Fibroblast of skin of back (primary cell): ENCODE measurements around the gene ZNRF1.
"Not testable (repeated sequence)": the region's sequence is repeated elsewhere in the genome, so short reads cannot be mapped to it uniquely, and the experiment has no call there.

Experiments
- DNase-seq: peaks from one replicate; pipeline ENCODE4 v3.0.0-alpha.2; 2013

Gene ZNRF1

DNA sequence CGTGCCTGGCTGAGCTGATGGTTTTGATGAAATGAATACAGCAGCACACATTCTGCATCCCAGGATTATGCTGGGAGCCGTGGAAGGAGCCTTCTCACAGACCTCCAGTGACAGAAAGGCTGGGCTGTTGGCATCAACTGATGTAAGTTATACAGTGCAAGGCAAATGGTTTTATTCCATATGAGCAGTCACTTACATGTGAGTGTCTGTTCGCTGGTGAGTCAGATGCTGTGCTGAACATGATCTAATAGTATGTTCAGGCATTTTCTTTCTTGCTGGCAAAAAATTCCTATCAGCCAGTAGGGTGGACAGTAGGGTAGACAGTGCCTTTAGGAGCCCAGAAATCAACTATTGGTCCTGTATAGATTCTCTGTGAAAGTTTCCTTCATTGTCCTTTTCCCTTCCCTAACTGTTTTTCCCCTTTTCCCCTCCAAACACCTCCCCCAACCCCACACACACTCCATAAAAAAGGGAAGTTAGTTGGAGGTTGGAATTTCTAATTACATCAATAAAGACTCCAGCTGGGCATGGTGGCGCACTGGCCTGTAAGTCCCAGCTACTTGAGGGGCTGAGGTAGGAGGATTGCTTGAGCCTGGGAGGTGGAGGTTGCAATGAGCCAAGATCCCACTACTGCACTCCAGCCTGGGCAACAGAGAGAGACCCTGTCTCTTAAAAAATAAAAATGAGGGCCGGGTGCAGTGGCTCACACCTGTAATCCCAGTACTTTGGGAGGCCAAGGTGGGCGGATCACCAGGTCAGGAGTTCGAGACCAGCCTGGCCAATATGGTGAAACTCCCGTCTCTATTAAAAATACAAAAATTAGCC, 81.6 kb downstream of the ZNRF1 start:
- DNase-seq, result peak; percentile 78

DNA sequence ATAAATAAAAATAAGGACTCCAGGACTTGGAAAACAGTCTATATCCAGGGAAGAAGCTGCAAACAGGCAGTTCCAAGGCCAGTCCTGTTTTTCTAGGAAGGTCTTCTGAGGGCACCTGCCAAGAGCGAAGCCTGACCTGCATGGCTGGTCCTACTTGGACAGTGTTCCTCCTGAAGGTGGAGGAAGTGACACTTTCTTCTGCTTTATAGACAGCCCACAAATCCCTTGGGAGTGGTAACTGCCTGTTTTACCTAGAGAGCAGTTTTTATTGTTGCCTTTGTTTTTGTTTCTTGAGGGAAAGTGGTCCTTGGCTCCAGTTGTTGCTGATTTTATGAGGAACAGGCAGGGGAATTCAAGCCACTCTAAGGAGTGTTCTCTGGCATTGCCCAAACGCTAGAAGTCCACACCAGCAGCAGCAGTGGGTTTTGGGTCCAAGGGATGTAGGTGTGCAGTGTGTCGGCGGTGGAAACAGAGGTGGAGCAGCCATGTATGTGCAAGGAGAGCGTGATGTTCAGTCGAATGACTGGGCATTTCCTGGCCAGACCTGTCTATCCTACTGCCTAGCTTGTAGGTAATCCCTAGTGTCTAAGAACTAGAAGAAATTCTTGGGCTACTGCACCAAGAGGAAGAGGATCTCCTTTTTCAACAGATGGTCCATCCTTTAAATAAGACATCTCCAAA, 82.5 kb downstream of the ZNRF1 start:
- DNase-seq, result no peak

DNA sequence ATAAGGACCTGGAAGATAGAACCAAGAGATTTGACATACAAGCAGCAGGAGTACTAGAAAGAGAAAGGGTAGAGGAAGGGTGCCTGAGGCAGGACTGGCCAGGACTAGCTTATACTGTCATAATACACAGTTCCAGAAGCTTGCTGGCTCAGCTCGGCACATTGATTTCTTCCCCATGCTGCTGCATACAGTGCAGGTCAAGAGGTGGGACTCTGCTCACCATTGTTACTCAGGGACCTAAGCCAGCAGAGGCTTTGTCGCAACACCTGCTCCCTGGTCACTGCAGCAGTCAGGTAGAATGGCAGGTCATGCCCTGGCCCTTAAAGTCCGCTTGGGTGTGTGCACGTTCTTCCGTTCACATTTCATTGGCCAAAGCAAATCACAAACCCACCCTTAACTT, 85.0 kb downstream of the ZNRF1 start:
- no peak for DNase-seq

DNA sequence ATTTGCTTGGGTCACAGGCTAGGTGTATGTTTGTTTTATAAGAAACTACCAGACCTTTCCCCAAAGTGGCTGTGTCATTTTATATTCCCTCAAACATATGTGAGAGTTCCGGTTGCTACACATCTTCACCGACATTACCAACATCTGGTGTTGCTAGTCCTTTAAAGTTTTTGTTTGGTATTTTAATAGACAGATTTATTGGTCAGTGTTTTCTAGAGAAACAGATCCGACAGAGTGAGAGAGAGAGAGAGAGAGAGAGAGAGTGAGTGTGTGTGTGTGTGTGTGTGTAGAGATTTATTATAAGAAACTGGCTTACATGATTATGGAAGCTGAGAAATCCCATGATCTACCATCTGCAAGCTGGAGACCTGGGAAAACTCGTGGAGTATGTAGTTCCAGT, 86.7 kb downstream of the ZNRF1 start:
- no peak for DNase-seq

DNA sequence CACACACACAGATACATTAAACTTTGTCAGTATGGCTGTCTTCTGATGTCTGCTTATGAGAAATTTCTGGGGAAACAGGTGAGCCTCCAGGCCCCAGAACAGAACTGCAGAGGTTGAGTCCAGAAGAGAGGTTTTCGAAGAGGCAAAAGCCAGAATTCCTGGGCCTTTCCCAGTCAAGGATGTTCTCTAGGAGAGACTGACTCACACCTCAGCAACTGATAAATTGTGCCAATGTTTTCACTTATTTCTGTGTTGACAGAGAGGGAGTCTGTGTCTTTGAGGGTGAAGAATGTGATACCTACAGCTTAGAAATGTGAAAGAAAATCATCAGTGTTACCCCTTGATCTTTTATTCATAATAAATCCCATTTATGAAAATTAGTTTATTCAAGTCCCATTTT, 87.5 kb downstream of the ZNRF1 start:
- DNase-seq, result peak; percentile 42

DNA sequence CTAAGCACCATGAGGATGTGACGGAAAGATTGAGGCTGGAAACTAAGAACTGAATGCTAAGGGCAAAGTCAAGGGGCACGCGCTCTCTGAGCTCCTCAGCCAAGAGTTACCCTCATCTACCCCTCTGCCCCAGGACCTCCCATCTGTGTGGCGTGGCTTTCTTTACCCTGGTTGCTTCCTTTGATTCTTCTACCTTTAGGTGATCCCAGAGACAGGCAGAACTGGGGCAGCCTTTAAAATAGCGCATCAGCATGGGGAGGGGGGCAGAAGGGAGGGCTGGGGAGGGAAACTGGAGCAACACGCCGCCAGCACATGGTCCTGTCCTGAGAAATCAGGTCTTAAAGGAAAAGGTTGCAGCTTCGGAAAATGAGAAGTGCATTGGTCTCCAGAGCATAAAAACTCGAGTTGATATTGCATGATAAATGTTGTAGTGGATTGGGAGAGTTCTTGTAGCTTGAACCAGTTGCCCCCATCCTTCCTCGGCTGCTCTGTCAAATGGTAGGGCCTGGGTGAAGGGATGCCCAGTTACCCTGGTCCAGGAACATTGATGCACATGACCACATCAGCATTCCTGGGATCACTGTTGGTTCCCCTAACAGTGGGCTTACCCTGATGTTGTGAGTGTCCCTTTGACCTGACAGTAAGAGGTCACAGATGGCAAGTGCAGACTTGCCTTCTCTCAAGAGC, 88.0 kb downstream of the ZNRF1 start:
- DNase-seq, result no peak

DNA sequence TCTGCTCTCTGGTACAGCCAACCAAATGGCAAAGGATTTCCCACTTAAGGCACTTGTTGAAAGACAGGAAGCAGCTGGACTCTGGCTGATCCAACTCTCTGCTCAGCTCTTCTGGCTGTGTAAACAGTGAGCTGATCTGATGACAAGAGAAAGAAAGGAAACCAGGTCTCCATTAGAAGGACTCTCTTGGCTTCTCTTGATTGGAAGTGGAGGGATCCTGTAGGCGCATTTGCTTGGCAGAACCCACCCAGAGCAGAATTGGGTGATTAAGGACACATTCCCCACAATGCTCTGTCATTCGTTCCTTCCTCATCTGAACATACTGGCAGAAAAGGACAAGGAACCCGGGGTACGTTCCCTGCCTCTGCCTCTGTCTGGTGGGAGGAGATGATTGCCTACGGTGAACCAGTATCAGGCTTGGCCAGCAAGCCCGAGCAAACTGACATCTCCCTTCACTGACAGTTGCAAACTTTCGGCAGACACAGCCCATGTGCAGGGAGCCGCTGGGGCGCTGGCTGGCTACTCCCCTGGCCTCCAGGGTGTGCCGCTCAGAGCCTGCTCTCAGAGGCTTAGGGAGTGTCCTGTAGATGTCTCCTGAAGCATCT, 88.7 kb downstream of the ZNRF1 start:
- DNase-seq, result peak; percentile 28

DNA sequence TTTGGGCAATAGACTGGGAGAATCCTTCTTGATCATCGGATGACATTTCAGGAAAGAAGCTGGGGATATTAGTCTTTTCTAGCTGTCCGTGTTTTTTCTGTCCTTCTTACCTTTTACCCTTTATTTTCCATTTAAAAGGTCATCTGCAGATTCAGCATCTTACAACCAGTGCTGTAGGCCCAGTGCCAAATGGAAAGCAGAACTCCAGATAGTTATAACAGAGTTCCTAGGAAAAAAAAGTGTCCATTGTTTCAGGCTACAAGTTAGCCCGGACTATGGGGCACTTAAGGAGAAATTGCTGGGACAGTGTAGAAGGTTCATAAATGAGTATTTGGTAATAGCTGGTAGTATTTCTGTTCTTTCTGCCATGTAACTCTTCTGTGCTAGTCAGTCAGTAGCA, 89.4 kb downstream of the ZNRF1 start:
- no peak for DNase-seq

DNA sequence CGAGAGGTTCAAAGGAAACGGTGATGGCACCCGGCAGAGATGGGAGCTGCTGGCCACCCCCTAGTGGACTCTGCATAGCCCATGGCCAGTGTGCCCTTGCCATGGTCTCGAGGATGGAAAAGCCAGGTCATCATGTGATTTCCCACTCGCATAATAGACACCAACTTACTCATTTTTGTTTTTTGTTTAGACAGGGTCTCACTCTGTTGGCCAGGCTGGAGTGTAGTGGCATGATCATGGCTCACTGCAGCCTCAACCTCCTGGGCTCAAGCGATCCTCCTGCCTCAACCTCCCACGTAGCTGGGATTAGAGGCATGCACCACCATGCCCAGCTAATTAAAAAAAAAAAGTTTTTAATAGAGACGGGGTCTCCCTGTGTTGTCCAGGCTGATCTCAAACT, 90.1 kb downstream of the ZNRF1 start:
- DNase-seq, result no peak

DNA sequence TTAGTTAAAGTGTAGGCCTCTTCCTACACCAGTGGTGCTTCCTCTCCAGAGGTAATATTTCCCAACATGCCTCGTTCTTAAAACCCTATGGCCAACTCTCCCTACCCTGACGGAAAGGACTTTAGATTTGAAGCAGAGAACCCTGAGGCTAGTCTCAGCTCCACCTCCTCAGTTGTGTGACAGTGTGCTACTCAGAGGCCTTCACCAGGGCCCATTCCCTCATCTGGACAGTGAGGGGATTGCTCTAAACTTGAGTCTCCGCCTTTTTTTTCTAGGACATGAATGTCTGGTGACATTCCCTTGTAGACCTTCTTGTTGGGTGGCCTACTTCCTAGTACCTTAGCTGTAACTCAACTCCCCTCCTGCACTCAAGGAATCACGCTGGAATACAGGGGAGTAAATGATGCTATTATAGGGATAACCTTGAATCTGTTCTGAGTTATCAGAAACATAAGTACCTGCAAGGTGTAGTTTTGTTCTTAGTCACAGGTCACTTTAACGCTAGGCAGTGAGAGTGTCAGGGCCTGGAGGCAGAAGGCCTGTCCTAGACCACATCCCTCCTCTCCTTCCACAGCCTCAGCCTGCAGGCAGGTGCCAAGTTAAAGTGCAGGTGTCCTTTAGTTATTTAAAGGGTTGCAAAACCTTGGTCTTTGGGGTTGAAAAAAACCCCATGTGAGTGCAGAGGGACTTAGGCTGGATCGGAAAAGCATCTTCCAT, 90.8 kb downstream of the ZNRF1 start:
- no peak for DNase-seq

DNA sequence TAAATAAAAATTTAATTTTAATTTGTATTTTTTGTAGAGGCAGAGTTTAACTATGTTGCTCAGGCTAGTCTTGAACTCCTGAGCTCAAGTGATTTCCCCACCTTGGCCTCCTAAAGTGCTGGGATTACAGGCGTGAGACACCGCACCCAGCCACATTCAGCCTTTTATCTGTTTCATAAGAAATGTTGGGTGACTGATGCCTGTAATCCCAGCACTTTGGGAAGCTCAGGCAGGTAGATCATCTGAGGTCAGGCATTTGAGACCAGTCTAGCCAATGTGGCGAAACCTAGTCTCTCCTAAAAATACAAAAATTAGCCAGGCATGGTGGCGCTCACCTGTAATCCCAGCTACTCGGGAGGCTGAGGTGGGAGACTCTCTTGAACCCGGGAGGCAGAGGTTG, 92.1 kb downstream of the ZNRF1 start:
- DNase-seq, result not testable (repeated sequence)

DNA sequence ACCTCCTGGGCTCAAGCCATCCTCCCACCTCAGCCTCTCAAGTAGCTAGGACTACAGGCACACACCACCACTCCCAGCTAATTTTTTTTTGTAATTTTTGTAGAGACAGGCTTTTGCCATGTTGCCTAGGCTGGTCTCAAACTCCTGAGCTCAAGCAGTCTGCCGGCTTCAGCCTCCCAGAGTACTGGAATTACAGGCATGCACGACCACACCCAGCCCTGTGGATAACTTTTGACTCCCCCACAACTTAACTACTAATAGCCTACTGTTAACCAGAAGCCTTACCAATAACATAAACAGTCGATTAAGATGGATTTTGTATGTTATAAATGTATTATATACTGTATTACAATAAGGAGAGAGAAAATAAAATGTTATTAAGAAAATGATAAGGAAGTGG, 92.8 kb downstream of the ZNRF1 start:
- DNase-seq, result peak; percentile 51

DNA sequence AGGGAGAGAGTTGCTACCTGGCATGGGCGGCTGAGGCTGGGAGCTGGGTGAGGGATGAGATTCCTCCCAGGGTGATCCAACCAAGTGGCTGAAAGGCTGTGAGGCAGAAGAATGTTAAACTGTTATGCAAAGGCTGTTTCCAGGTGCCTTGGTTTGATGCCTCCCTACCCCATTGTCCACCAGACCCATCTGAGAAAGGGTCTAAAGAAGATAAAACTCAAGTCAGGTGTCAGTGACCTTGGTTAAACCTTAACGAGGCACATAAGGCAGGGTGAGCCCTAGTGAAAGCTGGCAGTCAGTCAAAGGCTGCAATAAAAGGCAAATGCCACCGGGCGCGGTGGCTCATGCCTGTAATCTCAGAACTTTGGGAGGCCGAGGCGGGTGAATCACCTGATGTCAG, 94.0 kb downstream of the ZNRF1 start:
- no peak for DNase-seq

DNA sequence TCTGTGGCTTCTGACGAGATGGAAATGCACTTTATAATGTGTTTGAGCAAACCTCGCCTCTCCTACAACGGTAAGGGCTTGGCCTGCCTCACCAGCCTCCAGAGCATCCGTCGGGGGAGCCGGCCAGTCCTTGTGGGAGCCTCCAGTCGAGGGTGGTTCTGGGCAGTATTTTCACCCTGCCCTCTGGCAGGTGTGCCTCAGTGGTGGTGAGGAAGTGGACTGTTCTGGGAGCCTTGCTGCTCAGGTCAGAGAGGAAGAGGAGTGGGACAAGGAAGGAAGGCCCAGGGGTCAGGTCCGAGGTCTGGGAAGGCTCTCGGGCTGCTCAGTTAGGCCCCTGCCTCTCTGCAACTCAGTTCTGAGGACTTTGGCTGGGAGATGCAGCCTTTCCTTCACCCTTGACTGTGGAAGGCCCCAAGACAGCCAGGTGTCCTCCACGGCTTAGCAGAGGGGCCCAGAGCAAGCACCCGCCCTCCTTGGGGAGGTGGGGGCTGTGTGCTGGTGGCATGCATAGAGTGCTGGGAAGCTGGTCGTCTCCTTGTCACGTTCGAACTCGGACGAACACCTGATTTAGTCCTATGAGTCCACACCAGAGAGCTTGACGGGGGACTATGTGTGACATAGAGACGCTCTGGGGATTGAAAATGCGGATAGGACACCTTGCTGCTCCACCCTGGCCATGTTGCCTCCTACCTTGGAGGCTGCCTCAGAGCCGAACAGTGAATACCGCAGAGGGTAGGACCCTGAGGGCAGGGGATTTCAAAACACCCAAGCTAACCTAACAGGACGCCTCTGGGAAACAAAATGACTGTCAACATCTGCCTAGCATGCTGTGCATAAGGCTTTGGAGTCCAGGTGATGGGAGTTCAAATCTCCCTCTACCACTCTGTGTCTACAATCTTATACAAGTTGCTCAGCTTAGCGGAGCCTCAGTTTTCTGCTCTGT, 95.0 kb downstream of the ZNRF1 start:
- no peak for DNase-seq

DNA sequence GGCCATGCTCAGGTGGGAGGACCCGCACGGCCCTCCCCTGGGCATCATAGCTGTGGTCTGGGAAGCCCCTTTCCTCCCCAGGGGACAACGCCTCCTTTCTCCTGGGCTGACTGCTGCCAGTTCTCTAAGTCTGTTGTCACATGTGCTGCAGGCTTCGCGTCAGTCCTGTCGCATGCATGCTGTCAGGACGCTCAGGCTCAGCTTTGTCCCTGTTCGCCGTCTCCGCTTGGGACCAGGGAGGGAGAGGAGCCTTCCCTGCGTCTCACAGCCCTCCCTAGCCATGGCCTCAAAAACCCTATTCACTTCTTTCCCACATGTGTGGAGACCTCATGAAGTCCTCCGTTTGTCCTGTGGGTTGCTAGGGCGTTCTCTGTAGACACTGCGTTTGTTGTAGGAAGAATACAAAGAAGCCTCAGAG, 96.4 kb downstream of the ZNRF1 start:
- no peak for DNase-seq

DNA sequence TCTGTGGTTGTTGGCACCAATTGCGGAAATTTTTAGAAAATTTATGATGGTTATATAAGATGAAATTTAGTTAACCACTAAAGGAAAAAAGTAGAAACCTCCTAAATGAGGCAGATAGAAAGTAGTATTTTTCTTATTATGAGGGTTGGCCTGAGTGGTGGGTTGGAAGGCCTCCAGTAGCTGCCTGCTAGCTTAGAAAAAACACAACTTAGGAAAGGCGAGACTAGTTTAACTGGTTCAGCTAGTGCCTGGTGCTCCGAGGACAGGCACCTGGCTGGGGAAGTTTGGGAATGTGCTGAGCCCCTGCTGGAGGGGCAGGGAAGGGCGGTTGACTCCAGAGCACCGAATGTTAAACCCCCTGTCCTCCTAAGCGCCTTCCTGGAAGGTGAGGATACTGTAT, 97.8 kb downstream of the ZNRF1 start:
- DNase-seq, result no peak

DNA sequence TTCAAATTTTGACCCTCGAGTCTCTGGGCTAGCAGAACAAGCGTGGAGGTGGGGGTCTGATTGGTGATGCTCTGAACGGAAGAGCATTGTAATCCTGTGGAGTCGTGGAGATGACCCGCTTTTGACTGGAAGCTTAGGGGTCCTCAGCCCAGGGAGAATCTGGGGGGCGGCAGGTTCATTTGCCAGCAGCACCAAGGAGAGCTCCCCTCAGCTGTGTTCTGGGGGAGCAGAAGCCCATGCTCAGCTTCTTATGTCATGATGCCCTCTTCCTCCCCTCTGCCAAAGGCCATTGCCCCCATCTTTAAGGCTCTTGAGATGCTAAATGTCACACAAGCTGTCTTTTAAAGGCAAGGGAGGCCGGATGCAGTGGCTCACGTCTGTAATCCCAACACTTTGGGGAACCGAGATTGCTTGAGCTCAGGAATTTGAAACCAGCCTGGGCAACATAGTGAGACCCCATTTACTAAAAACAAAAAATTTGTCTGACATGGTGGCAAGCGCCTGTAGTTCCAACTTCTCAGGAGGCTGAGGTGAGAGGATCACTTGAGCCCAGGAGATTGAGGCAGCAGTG, 98.5 kb downstream of the ZNRF1 start:
- DNase-seq, result no peak

DNA sequence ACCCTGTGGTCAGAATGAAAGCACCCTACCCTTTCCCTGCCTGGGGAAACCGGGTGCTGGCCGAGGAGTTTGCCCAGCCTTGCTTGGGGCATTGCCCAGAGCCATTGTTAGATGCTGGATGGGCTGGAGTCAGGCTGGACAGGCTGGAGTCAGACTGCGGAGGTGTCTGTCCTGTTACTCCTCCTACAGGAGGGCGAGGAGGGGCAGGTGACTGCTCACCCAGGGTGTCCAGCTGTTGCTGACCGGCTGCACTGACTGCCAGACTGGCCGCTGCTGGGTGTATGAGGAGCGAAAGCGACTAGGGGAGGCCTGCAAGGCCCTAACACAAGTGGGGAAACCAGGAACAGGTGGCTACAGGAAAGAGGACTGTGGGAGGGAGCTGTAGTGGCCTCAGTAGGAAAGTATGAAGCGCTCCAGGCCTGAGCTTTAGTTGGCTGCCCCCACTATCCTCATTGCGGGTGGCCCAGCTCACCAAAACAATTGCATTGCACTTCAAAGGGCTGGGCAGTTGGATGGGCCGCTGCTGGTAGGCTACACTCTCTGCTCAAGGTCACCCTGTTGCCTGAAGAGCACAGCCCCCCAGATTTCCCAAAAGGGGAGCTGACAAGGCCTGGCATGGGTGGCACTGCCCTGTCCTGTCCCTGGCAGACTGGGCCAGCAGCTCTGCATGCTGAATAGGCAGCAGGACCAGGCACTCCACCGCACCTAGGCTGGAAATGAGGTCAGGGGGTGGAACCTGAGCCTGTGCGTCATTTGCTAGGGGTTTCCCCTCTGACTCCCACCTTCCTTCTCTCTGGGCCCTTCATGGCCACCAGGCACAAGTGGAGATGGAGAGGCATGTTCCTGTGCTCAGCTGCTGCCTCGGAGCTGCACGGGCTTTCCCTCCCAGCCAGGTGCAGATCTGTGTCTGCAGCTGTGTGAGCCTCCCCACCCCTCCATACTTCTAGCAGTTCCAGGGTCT, 99.4 kb downstream of the ZNRF1 start:
- no peak for DNase-seq

DNA sequence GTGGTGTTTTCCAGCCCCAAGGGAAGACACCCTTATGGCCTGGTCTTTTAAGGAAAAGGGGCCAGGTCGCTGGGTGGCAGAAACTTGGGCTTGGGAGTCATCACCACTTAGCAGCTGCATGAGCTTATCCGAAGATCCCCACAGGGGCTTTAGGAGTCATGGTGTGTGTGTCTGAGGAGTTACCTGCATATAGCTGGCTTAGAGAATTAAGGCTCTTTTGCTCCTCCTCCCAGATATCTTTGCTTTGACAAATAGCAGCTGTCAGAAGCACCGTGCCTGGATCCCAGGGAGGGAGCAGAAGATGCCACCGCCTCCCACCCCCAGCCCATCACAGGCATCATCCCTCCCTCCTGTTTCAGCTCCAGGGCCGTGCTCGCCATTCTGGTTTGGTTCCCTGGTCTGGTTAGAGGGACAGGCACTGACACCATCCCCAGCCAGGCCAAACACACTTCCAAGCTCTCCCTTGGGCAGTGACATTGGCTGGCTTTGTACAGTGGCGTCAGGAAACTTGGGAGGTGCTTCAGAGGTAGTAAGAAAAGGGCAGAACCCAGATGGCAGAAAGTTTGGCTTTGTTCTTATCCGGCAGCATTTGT, 100.3 kb downstream of the ZNRF1 start:
- DNase-seq, result no peak
